ENCODE results near the gene NAALADL2.

The NAALADL2 gene

GRCh38 chr3:175617247-175617646 lies 758.1 kb downstream of the NAALADL2 start:
- no peak for DNase-seq

GRCh38 chr3:175619369-175619768 lies 760.2 kb downstream of the NAALADL2 start:
- DNase-seq = no peak

- DNase-seq = no peak
Observed at GRCh38 chr3:175620093-175620492, 761.0 kb downstream of the NAALADL2 start.

GRCh38 chr3:175620532-175620931 lies 761.4 kb downstream of the NAALADL2 start:
- no peak for DNase-seq

- DNase-seq = no peak
Observed at GRCh38 chr3:175640958-175641357, 781.8 kb downstream of the NAALADL2 start.

GRCh38 chr3:175646865-175647264 lies 787.7 kb downstream of the NAALADL2 start:
- DNase-seq = no peak

GRCh38 chr3:175648899-175649298 lies 789.8 kb downstream of the NAALADL2 start:
- no peak for DNase-seq

- DNase-seq = no peak
Observed at GRCh38 chr3:175651716-175652115, 792.6 kb downstream of the NAALADL2 start.

- DNase-seq = no peak
Observed at GRCh38 chr3:175655351-175655750, 796.2 kb downstream of the NAALADL2 start.

- DNase-seq = no peak
Observed at GRCh38 chr3:175656461-175656860, 797.3 kb downstream of the NAALADL2 start.

- no peak for DNase-seq
Observed at GRCh38 chr3:175659670-175660350, 800.7 kb downstream of the NAALADL2 start.

GRCh38 chr3:175662815-175663214 lies 803.7 kb downstream of the NAALADL2 start:
- DNase-seq = no peak

- no peak for DNase-seq
Observed at GRCh38 chr3:175664911-175665310, 805.8 kb downstream of the NAALADL2 start.

GRCh38 chr3:175668300-175668699 lies 809.2 kb downstream of the NAALADL2 start:
- DNase-seq = no peak

GRCh38 chr3:175670557-175670956 lies 811.4 kb downstream of the NAALADL2 start:
- DNase-seq = no peak

- no peak for DNase-seq
Observed at GRCh38 chr3:175672119-175672689, 813.1 kb downstream of the NAALADL2 start.

- no peak for DNase-seq
Observed at GRCh38 chr3:175679568-175679967, 820.4 kb downstream of the NAALADL2 start.

- DNase-seq = no peak
Observed at GRCh38 chr3:175692256-175692655, 833.1 kb downstream of the NAALADL2 start.

- DNase-seq = no peak
Observed at GRCh38 chr3:175695251-175695650, 836.1 kb downstream of the NAALADL2 start.

- DNase-seq = no peak
Observed at GRCh38 chr3:175702956-175703355, 843.8 kb downstream of the NAALADL2 start.

- DNase-seq = no peak
Observed at GRCh38 chr3:175704366-175705055, 845.4 kb downstream of the NAALADL2 start.

GRCh38 chr3:175713268-175713667 lies 854.1 kb downstream of the NAALADL2 start:
- no peak for DNase-seq

GRCh38 chr3:175716446-175716845 lies 857.3 kb downstream of the NAALADL2 start:
- DNase-seq = no peak

GRCh38 chr3:175726228-175726627 lies 867.1 kb downstream of the NAALADL2 start:
- DNase-seq = no peak
